HCT116 (cell line): ENCODE measurements around the gene STRADA. TPM values are rescaled to one million over a fixed set of nuclear protein-coding genes. Genes with fewer than 3 reads are reported as not detected.

Source experiments
- ATAC-seq: fragments of 200-7000 bp; cut with Tn5 transposase; 2 replicates; pipeline ENCODE4 v1.9.1; 2020; ENCODE audit warnings: mild to moderate bottlenecking, moderate library complexity
- BruUV-seq: library from RNA; stranded (reverse); fragments of 400-500 nt; replicated peaks from 2 replicates; lab custom pipeline; 2021; lab: Mats Ljungman, UMichigan
- CTCF ChIA-PET: fragments of 300-600 bp; sonication (Branson Sonifier 250); formaldehyde crosslinking; loops from one replicate; lab custom pipeline; 2021; ENCODE audit warnings: antibody characterized with exemption; lab: Charles Lee
- POLR2A ChIA-PET: fragments of 300-600, 350-600 bp; sonication (Branson Sonifier 250); formaldehyde crosslinking; loops from one replicate; lab custom pipeline; 2021; ENCODE audit warnings: antibody characterized with exemption; lab: Charles Lee
- RAD21 ChIA-PET, 2 experiments: fragments of 300-600 bp; sonication (Branson Sonifier 250); formaldehyde crosslinking; loops; one replicate each; lab custom pipeline; 2023; ENCODE audit warnings: low total read pairs in 2 of 2; ENCODE audit not compliant: uncharacterized antibody in 2 of 2, unreplicated experiment in 2 of 2, low non-redundant PET in 1 of 2; lab: Charles Lee
- DNase-seq: peaks from one replicate; pipeline ENCODE4 v3.0.0-alpha.2; 2010; ENCODE audit warnings: low read depth, low spot score
- H2AFZ ChIP-seq: fragments of 200-600 bp; shearing (Covaris generic), sonication (generic); 2 replicates; pipeline ENCODE4 v1.6.1; 2017; ENCODE audit warnings: low read depth, mixed run types, mixed read lengths, antibody characterized with exemption, low read length; ENCODE audit not compliant: poor library complexity, severe bottlenecking
- H3K27ac ChIP-seq: 2 replicates; pipeline ENCODE4 v1.5.1; 2012; ENCODE audit warnings: low read depth, low read length
- H3K27me3 ChIP-seq: fragments of 200-600 bp; sonication (generic); 2 replicates; pipeline ENCODE4 v1.6.1; 2016; ENCODE audit warnings: mixed run types, low read length, mixed read lengths; ENCODE audit not compliant: insufficient read depth
- H3K36me3 ChIP-seq, 2 experiments: fragments of 200-500 bp in 1 of 2; fragments of 200-600 bp in 1 of 2; sonication (Bioruptor generic) in 1 of 2; sonication (generic) in 1 of 2; 2 replicates each; pipeline versions ENCODE4 v1.5.1 to v1.6.1; 2014 to 2016; ENCODE audit warnings: low read length in 2 of 2, inconsistent platforms in 1 of 2, mixed read lengths in 1 of 2, mixed run types in 1 of 2; ENCODE audit not compliant: insufficient read depth in 2 of 2, control insufficient read depth in 1 of 2
- H3K4me1 ChIP-seq, 2 experiments: fragments of 200-600 bp in 1 of 2; sonication (generic) in 1 of 2; 2 replicates each; pipeline versions ENCODE4 v1.5.1 to v1.6.1; 2012 to 2017; ENCODE audit warnings: low read length in 2 of 2, inconsistent platforms in 1 of 2, mild to moderate bottlenecking in 1 of 2, mixed read lengths in 1 of 2, mixed run types in 1 of 2, moderate library complexity in 1 of 2; ENCODE audit not compliant: insufficient read depth in 2 of 2, control insufficient read depth in 1 of 2
- H3K4me2 ChIP-seq: fragments of 200-600 bp; sonication (generic); 2 replicates; pipeline ENCODE4 v1.6.1; 2017; ENCODE audit warnings: mixed run types, low read length, mixed read lengths
- H3K4me3 ChIP-seq, 2 experiments: fragments of 200-600 bp in 1 of 2; sonication (generic) in 1 of 2; replicated peaks in 1 of 2; 2 replicates each; pipeline ENCODE4 v1.5.1; 2011 to 2016; ENCODE audit warnings: low read length in 2 of 2, control low read depth in 1 of 2, low read depth in 1 of 2, mild to moderate bottlenecking in 1 of 2, mixed read lengths in 1 of 2, mixed run types in 1 of 2
- H3K79me2 ChIP-seq: fragments of 200-600 bp; sonication (generic); 2 replicates; pipeline ENCODE4 v1.6.1; 2017; ENCODE audit warnings: mild to moderate bottlenecking, mixed run types, low read length, moderate library complexity, mixed read lengths; ENCODE audit not compliant: insufficient read depth
- H3K9ac ChIP-seq: fragments of 200-600 bp; sonication (generic); 2 replicates; pipeline ENCODE4 v1.6.1; 2016; ENCODE audit warnings: low read length, mixed read lengths
- H3K9me2 ChIP-seq: fragments of 200-600 bp; sonication (generic), shearing (Covaris generic); 2 replicates; pipeline ENCODE4 v1.6.1; 2017; ENCODE audit warnings: mixed run types, mild to moderate bottlenecking, moderate library complexity; ENCODE audit not compliant: insufficient read depth
- H3K9me3 ChIP-seq, 2 experiments: fragments of 200-500 bp in 1 of 2; fragments of 200-600 bp in 1 of 2; sonication (Bioruptor generic) in 1 of 2; sonication (generic) in 1 of 2; 2 replicates each; pipeline ENCODE4 v1.6.1; 2014 to 2017; ENCODE audit warnings: low read length in 2 of 2, mixed read lengths in 2 of 2, inconsistent platforms in 1 of 2, low read depth in 1 of 2, mild to moderate bottlenecking in 1 of 2, mixed run types in 1 of 2, moderate library complexity in 1 of 2; ENCODE audit not compliant: control insufficient read depth in 1 of 2, insufficient read depth in 1 of 2
- H4K20me1 ChIP-seq: fragments of 200-600 bp; sonication (generic), shearing (Covaris generic); 2 replicates; pipeline ENCODE4 v1.6.1; 2017; ENCODE audit warnings: mixed run types, mild to moderate bottlenecking, moderate library complexity; ENCODE audit not compliant: insufficient read depth
- CBX3 ChIP-seq: IDR thresholded peaks from 2 replicates; pipeline ENCODE4 v1.6.1; 2012; ENCODE audit warnings: low read depth
- EGR1 ChIP-seq: IDR thresholded peaks from 2 replicates; pipeline ENCODE4 v1.6.1; 2012; ENCODE audit warnings: low read depth
- ELF1 ChIP-seq: IDR thresholded peaks from 2 replicates; pipeline ENCODE4 v1.6.1; 2012; ENCODE audit warnings: low read depth, borderline replicate concordance
- EZH2 ChIP-seq: fragments of 200-600 bp; sonication (generic); IDR thresholded peaks from 2 replicates; pipeline ENCODE4 v1.6.1; 2017; ENCODE audit warnings: antibody characterized with exemption, mixed run types
- EZH2phosphoT487 ChIP-seq: fragments of 200-600 bp; IDR thresholded peaks from 2 replicates; pipeline ENCODE4 v1.6.1; 2018; ENCODE audit warnings: antibody characterized with exemption, borderline replicate concordance
- FOSL1 ChIP-seq: IDR thresholded peaks from 2 replicates; pipeline ENCODE4 v1.6.1; 2012; ENCODE audit warnings: low read depth
- JUND ChIP-seq: IDR thresholded peaks from 2 replicates; pipeline ENCODE4 v1.6.1; 2012
- POLR2A ChIP-seq: IDR thresholded peaks from 2 replicates; pipeline ENCODE4 v1.7.0; 2011; ENCODE audit warnings: borderline replicate concordance; ENCODE audit not compliant: insufficient read depth, insufficient read length; ENCODE audit errors: extremely low read depth
- SP1 ChIP-seq: IDR thresholded peaks from 2 replicates; pipeline ENCODE4 v1.6.1; 2012; ENCODE audit warnings: low read depth
- SRF ChIP-seq: IDR thresholded peaks from 2 replicates; pipeline ENCODE4 v1.6.1; 2012; ENCODE audit warnings: low read depth
- TCF7L2 ChIP-seq: IDR thresholded peaks from 2 replicates; pipeline ENCODE4 v1.7.0; 2011; ENCODE audit warnings: borderline replicate concordance, inconsistent platforms; ENCODE audit not compliant: insufficient read depth, insufficient read length; ENCODE audit errors: extremely low read depth
- YY1 ChIP-seq: IDR thresholded peaks from 2 replicates; pipeline ENCODE4 v1.6.1; 2011; ENCODE audit warnings: low read length, low read depth, moderate library complexity, mild to moderate bottlenecking; ENCODE audit not compliant: insufficient replicate concordance; ENCODE audit errors: extremely low read depth
- ZNF274 ChIP-seq: fragments of 200-500 bp; sonication (Bioruptor generic); IDR thresholded peaks from 2 replicates; pipeline ENCODE4 v1.6.1; 2014; ENCODE audit warnings: mild to moderate bottlenecking, low read depth, low read length, inconsistent platforms
- intact Hi-C: fragments of 100-400 bp; cut with micrococcal nuclease; formaldehyde crosslinking; loops from 2 replicates; pipeline ENCODE4 v1.10.0; 2022
- total RNA-seq: library from RNA; stranded (reverse); gene quantifications from one replicate; pipeline ENCODE4 v1.2.1, GENCODE V29; 2021; ENCODE audit not compliant: unreplicated experiment
- TF ChIP-seq, protein P1 (sequence below): IDR thresholded peaks from 2 replicates; pipeline ENCODE4 v1.6.1; 2012
- TF ChIP-seq, protein P2 (sequence below), 3 experiments: fragments of 200-600 bp in 1 of 3; sonication (generic) in 1 of 3; IDR thresholded peaks in 2 of 3; conservative IDR thresholded peaks in 1 of 3; 2 replicates each; pipeline ENCODE4 v1.5.1; 2012 to 2017; ENCODE audit warnings: low read depth in 2 of 3, low read length in 2 of 3, antibody characterized with exemption in 1 of 3, borderline replicate concordance in 1 of 3, control low read depth in 1 of 3, mild to moderate bottlenecking in 1 of 3, mixed read lengths in 1 of 3, mixed run types in 1 of 3, moderate library complexity in 1 of 3; ENCODE audit not compliant: insufficient read depth in 1 of 3
- TF ChIP-seq, protein P3 (sequence below): IDR thresholded peaks from 2 replicates; pipeline ENCODE4 v1.6.1; 2012

STRADA gene
- total RNA-seq, 1 experiment from 2014 or later: 38.0 TPM

DNA sequence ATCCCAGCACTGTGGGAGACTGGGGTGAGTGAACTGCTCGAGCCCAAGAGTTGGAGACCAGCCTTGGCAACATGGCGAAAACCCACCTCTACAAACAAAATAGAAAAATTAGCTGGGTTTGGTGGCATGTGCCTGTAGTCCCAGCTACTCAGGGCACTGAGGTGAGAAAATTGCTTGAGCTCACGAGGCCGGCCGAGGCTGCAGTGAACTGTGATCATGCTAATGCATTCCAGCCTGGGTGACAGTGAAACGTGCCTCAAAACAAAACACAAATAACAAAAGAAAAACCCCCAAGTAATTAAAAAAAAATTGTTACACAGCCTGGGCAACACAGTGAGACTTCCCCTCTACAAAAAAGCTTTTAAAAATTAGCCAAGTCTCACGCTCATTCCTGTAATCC, 26.8 kb upstream of the STRADA start:
- Histone ChIP-seq H3K4me3 (no peak overlapping the region), H4K20me1 (peaks cover 30% of the 10 kb centered on the region; the same call in 1 of the 2 replicates), H3K9ac (no peak overlapping the region), H3K27me3 (no peaks in the 10 kb centered on the region), H3K9me2 (no peaks in the 10 kb centered on the region), H3K4me1 (peaks cover 4 to 13% of the 10 kb centered on the region in 2 experiments; a peak in 3 of 4 replicates), H3K9me3 (no peaks in the 10 kb centered on the region), H3K36me3 (peaks cover 21 to 39% of the 10 kb centered on the region in 2 experiments), H3K4me2 (no peak overlapping the region), H3K27ac (no peak overlapping the region), H3K79me2 (peaks cover 97% of the 10 kb centered on the region), H2AFZ (no peak overlapping the region)
- no peak for TF ChIP-seq TCF7L2
- ChIA-PET POLR2A (no interaction called here), CTCF (no interaction called here), RAD21 (no interaction called here)
- intact Hi-C loops: no loop called here
- DNase-seq (no peak), ATAC-seq (no peak)
- BruUV-seq: no TSS peak

DNA sequence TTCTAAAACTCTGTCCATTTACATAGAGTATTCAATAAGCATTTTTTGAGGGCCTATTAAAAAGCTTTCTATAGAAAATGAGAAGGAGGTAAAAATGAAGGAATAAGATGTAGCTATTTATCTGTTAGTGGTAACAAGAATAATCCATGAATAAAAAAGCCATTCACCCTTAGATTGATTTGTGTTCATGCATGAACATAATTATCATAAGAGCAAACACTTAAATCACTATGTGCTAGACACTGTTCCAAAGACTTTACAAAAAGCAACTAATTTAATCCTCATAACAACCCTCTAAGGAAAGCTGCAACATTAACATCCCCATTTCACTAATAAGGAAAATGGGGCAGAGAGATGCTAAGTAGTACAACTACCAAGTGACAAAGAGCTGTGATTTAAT, 25.2 kb upstream of the STRADA start:
- Histone ChIP-seq H3K27ac (no peak overlapping the region), H3K36me3 (peaks cover 38 to 53% of the 10 kb centered on the region in 2 experiments), H3K4me2 (no peak overlapping the region), H3K9ac (no peak overlapping the region), H3K79me2 (peaks cover 98% of the 10 kb centered on the region), H4K20me1 (peaks cover 24% of the 10 kb centered on the region; the same call in 1 of the 2 replicates), H3K4me3 (no peak overlapping the region), H3K4me1 (peaks cover 4 to 9% of the 10 kb centered on the region in 2 experiments; a peak in 3 of 4 replicates), H3K27me3 (no peaks in the 10 kb centered on the region), H3K9me3 (no peaks in the 10 kb centered on the region), H2AFZ (no peak overlapping the region), H3K9me2 (no peaks in the 10 kb centered on the region)
- CTCF ChIA-PET: interaction anchor here (1.2 kb wide), 1 partner anchor 24 kb away, joined by 5 read pairs; no protein-coding TSS in a partner anchor
- BruUV-seq: no TSS peak
- intact Hi-C loops: no loop called here
- ATAC-seq: no peak
- RAD21 ChIA-PET: no interaction called here
- no peak for DNase-seq
- TF ChIP-seq EZH2 (no peak), CBX3 (no peak), TCF7L2 (no peak), JUND (no peak), SP1 (no peak), YY1 (no peak), EGR1 (no peak), POLR2A (no peak), ELF1 (no peak), ZNF274 (no peak), SRF (no peak), EZH2phosphoT487 (no peak), FOSL1 (no peak)
- TF ChIP-seq, protein P1, sequence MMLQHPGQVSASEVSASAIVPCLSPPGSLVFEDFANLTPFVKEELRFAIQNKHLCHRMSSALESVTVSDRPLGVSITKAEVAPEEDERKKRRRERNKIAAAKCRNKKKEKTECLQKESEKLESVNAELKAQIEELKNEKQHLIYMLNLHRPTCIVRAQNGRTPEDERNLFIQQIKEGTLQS: no peak
- TF ChIP-seq, protein P2, sequence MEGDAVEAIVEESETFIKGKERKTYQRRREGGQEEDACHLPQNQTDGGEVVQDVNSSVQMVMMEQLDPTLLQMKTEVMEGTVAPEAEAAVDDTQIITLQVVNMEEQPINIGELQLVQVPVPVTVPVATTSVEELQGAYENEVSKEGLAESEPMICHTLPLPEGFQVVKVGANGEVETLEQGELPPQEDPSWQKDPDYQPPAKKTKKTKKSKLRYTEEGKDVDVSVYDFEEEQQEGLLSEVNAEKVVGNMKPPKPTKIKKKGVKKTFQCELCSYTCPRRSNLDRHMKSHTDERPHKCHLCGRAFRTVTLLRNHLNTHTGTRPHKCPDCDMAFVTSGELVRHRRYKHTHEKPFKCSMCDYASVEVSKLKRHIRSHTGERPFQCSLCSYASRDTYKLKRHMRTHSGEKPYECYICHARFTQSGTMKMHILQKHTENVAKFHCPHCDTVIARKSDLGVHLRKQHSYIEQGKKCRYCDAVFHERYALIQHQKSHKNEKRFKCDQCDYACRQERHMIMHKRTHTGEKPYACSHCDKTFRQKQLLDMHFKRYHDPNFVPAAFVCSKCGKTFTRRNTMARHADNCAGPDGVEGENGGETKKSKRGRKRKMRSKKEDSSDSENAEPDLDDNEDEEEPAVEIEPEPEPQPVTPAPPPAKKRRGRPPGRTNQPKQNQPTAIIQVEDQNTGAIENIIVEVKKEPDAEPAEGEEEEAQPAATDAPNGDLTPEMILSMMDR (IDR thresholded peaks at IDR 0.05 in 2 of 3, conservative IDR thresholded peaks at IDR 0.05 in 1 of 3; ENCODE audit: borderline replicate concordance in 1 of 3, insufficient read depth in 1 of 3, low read depth in 2 of 3, low read length in 2 of 3): no peak
- TF ChIP-seq, protein P3, sequence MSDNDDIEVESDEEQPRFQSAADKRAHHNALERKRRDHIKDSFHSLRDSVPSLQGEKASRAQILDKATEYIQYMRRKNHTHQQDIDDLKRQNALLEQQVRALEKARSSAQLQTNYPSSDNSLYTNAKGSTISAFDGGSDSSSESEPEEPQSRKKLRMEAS: no peak
- POLR2A ChIA-PET: no interaction called here
